Measurements from ENCODE around the gene FLRT1.
"Not testable (repeated sequence)": the region's sequence is repeated elsewhere in the genome, so short reads cannot be mapped to it uniquely, and the experiment has no call there.

The FLRT1 gene

DNA sequence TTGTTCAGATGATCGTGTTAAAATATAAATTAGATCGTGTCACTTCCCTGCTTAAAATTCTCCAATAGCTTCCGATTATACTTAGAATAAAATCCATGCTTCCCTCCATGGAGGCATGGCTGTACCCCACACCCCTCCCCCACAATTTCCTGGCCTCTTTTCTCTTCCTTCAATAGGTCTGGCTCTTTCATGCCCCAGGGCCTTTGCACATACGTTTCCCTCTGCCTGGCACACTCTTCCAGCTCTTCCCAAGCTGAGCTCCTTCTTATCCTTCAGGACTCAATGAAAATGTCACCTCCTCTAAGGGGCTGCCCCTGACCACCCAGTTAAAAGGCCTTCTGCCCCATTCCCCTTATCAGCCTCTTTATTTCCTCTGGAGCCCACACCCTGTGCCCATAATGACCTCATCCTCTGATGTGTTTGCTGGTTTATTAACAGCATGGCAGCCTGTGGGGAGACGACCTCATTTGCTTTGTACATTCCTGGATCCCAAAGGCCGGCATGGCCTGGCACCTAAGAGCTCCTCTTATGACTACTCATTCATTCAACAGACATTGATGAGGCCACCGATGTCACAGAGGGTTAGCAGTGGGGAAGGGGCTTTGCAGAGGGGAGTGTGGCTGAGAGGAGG lies 9.0 kb upstream of the FLRT1 start:
- no peak for DNase-seq

DNA sequence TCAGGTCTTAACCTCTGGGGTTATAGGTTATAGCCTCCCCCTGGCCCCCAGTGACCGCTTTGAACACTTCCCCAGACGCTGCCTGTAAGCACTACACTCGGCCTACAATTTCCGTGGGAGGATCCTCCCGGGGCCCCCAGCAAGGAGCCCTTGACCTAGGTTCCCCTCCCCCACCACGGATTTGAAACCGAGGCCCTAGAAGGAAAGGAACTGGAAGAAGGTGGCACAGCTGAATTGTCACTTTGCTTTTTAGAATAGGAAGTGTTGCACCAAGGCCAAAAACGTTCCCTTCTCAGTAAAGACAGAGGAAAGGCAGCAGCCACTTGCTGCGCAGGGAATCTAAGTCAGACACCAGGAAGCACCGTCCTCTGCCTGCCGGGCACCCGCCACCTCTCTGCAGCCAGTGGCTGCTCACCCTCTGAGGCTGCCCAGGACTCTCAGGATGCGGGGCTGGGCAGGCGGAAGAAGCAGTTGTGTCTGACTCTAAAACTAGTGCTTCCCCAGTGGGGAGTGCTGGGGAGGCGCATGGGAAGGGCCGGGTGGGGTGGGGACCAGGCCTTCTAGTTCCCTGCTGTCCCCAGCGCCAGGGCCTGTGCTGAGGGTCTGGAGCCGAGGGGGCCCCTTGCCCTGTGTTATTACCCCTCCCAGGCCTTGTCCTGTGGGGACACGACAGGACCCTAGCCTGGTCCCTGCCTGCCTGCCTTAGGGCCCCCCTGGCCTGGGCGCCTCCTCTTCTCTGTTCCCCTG lies 7.9 kb upstream of the FLRT1 start:
- DNase-seq, result no peak

DNA sequence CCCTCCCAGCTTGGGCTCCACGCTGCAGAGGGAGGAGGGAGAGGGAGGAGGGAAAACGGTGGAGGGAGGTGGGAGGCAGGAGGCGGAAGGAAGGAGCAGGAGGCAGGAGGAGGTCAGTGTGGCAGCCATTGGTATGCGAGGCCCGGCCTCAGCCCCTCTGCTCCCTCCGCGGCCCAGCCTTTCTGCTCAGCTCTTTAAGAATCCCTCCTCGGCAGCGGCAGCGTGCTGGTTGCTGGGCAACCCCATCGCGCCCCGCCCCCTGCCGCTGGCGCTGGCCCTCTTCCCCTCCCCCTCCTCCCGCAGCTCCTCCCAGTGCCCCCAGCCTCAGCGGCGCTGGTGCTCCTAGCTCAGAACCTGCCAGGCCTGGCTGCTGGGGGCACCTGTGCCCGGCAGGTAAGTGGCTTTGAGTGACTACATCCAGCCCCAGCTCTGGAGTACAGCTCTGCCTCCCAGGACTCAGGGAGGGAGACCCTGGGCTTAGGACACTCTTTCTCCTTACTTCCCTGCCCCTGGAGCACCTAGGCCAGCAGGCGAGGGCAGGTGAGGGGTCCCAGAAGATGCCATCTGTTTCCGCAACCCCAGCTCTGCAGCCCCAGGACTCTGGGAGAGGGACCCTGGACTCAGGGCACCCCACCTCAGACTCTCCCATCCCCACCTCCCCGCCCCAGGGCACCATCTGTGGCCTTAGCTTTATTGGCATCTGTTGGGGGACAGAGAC lies 7.2 kb upstream of the FLRT1 start:
- no peak for DNase-seq

DNA sequence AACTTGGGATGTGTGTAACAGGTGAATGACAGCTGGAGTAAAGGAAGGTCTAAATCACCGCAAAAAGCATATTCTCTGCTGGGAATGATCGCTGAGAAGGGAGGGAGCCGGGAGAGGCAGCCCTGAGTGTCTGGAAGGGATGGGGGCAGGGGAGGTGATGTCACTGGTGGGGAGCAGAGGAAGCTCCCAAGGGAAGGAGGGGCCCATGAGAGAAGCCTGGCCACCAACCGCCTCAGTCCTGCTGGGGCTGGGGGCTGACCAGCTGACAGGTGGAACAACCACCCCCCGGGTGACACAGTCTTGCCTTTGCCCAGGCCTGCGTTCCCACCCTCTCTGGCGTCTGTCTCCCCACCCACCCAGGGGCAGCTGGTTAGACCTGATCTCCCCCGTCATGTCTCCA lies 6.0 kb upstream of the FLRT1 start:
- no peak for DNase-seq

DNA sequence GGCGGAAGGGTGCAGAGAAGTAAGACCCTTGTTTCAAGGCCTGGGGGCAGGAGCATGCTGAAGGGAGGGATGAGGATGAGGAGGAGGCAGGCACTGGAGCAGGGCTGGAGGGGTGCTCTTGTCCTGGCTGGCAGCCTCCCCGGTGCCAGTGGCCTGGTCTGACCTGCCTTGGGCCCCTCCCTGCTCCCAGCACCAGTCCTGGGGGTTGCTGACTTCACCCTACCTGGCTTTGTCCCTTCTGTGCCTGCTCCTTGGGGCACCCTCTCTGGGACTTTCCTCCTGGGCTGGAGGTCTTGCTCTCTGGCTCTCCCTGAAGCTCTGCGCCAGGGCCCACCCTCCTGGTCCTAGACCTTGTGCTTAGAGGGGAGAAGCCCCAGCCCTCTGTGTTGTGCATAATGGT lies 4.7 kb upstream of the FLRT1 start:
- DNase-seq, result no peak

- DNase-seq, result no peak
Measured at GRCh38 chr11:64032050-64032449, 3.7 kb upstream of the FLRT1 start.

- DNase-seq, result no peak
Measured at GRCh38 chr11:64034411-64034811, 1.3 kb upstream of the FLRT1 start.

- no peak for DNase-seq
Measured at GRCh38 chr11:64035081-64035524, 628 bp upstream of the FLRT1 start.

DNA sequence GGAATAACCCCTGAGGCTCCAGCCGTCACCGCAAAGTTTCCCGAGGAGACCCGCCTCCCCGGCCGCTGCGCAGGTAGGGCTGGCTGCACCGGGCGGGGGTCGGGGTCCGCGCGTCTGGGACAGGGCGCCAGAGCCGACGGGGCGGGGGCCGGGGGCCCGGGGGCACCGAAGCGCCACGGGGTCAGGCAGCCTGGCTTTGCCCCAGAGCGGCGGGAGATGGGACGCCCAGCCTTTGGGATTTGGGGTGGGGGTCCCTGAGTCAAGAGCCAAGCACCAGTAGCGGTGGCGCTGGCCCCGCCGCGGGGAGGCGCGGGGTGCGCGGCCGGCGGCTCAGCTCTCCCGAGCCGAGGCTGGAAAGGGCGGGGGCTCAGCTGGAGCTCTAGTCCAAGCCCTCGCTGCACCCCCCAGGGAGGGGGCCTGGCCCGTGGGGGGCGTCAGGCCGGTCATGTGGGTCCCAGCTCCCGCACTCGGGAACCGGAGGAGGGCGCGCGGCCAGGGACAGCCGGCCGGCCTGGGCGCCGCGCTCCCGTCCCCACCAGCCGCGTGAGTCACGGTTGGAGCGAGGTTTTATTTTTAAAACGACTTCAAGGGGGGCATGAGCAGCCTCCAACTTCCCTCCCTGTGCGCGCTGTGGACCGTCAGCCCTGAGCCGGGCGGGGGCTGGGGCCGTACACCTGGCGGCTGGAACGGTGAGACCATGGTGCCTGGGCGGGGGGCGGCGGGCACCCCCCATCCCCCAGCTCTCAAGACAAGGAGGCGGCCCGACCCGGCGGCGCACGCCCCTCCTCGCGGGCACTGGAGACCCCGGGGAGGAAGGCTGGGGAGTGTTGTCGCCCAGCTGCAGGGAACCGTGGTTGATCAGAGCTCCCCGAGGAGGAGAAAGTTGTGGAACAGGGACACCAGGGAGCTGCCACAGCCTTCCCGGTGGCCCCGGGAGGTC lies 626 bp downstream of the FLRT1 start:
- DNase-seq, result no peak

- no peak for DNase-seq
Measured at GRCh38 chr11:64037027-64037634, 1.4 kb downstream of the FLRT1 start.

- no peak for DNase-seq
Measured at GRCh38 chr11:64038500-64038899, 2.8 kb downstream of the FLRT1 start.

- DNase-seq, result no peak
Measured at GRCh38 chr11:64039012-64039665, 3.4 kb downstream of the FLRT1 start.

- DNase-seq, result no peak
Measured at GRCh38 chr11:64040684-64041322, 5.1 kb downstream of the FLRT1 start.

- no peak for DNase-seq
Measured at GRCh38 chr11:64041846-64042245, 6.1 kb downstream of the FLRT1 start.

DNA sequence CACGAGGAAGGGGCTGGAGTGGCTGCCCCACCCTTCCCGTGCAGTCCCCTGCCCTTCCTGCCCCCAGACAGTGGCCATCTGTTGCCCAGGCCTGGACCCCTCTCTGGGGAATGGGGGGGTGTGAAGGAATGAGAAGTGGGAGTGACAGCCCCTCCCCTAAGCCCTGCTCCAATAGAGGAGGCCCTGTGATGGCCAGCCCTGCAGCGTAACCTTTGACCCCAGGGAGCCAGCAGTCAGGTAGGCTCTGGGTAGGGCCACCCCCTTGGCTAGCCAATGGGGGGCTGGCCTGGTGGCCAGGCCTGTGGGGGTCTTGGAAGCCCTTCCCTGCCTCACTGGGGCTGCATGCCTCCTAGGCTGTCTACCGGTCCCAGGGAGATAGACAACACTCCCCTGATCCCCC lies 6.6 kb downstream of the FLRT1 start:
- DNase-seq, result no peak

- no peak for DNase-seq
Measured at GRCh38 chr11:64043545-64043944, 7.8 kb downstream of the FLRT1 start.

DNA sequence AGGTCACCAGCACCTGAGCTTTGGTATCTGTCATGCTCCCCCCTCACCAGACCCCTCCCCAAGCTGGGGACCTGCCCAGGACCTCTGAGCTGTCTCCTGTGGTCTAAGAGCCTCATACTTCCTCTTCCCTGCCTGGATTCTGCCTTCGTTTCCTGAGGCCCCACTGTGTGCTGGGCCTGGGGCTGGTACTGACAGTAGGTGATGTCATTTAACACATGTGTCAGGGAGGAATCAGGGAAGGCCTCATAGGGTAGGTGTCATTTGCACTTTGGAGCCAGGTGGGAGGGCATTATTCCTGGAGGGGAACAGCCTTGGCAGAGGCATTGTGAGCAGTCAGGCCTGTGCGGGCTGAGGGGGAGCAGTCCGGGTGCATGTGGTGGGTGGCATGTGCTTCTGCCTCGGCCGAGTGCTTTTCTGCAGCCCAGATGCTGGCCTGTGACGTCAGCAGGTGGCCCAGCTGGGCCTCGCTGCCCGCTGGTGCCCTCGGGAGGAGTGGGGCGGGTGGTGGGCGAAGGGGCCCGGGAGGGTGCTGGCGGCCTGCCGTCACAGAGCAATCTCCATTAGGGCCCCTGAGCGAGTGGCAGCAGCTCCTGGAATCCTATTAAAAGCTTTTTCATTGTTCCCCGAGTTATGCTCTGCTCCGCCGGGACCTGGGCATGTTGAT lies 9.1 kb downstream of the FLRT1 start:
- no peak for DNase-seq

DNA sequence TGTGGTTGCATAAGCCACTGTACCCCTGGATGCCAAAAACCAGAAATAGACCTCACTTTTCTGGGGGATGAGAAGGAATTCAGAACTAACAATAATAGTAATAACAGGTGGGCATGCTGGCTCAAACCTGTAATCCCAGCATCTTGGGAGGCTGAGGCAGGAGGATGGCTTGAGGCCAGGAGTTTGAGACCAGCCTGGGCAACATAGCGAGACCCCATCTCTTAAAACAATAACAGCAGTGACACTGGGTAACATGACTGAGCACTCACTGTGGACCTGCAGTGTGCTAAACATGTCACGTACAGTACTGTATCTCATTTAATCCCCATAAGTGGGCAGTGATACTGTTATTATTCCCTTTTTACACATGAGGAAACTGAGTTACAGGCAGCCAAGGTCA lies 10.0 kb downstream of the FLRT1 start:
- DNase-seq, result no peak

DNA sequence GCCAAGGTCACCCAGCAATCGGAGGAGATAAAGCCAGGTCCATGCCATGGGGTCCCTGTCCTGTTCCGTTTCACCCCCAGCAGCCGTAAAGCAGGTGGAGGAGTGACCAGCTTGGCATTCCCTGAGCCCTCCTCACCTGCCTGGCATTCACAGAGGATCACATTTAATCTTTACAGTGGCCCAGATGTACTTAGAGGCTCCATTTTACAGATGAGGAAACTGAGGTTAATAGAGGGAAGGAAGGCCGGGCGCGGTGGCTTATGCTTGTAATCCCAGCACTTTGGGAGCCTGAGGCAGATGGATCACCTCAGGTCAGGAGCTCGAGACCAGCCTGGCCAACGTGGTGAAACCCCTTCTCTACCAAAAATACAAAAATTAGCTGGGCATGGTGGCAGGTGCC lies 11.6 kb downstream of the FLRT1 start:
- not testable (repeated sequence) for DNase-seq

DNA sequence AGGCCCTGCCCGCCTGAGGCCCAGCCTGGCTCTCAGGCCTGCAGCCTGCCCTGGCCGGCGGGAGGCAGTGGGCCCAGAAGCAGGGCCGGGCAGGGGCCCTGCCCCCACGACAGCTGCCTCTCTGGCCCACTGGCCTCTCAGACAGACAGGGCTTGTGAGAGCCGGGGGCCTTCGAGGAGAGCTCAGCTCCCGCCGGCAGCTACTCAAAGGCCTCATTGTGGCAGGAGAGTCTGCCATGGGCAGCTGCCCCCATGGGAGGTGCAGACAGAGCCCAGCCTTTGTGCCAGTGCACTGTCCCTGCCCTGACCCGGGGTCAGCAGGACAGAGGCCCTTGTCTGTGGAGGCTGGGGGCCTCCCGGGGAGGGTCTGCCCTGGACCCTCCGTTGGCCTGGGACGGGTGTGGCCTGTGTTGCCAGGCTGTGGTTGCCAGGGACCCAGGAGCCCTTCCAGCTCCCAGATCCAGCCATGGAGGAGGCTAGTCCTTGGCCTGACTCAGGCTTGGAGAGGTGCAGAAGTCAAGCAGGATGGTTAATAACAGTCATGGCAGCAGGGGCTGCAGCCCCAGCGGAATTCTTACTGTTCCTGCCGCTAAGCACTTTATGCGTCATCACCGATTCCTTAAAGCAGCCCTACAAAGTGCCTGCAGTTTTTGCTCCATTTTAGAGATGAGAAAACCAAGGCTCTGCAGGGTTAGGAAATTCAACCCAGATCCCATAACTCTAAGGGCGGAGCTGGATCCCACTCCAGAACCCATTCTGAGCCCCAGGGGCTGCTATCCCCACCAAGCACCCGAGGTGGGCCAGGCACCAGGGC lies 12.5 kb downstream of the FLRT1 start:
- DNase-seq, result no peak
